GM23338 (cell line): ENCODE measurements around the gene MPP2. TPM values are rescaled to one million over a fixed set of nuclear protein-coding genes. Genes with fewer than 3 reads are reported as not detected.

ENCODE experiments used
- ETS1 ChIP-seq: IDR thresholded peaks from 2 replicates; pipeline ENCODE4 v1.6.1; 2016; ENCODE audit warnings: antibody characterized with exemption
- EZH2 ChIP-seq: fragments of 200-600 bp; sonication (generic); IDR thresholded peaks from one replicate; pipeline ENCODE4 v1.8.0; 2017; ENCODE audit warnings: antibody characterized with exemption, mild to moderate bottlenecking, low read depth; ENCODE audit not compliant: unreplicated experiment
- JUNB ChIP-seq: IDR thresholded peaks from one replicate; pipeline ENCODE4 v1.6.1; 2016; ENCODE audit warnings: antibody characterized with exemption; ENCODE audit not compliant: unreplicated experiment
- REST ChIP-seq: IDR thresholded peaks from one replicate; pipeline ENCODE4 v1.6.1; 2018; ENCODE audit warnings: antibody characterized with exemption; ENCODE audit not compliant: unreplicated experiment
- STAT1 ChIP-seq: IDR thresholded peaks from one replicate; pipeline ENCODE4 v1.6.1; 2016; ENCODE audit warnings: antibody characterized with exemption; ENCODE audit not compliant: unreplicated experiment
- ZNF462 ChIP-seq: fragments of 250-450 bp; sonication (Bioruptor Pico); IDR thresholded peaks from 2 replicates; pipeline ENCODE4 v1.5.0; 2020; ENCODE audit warnings: mild to moderate bottlenecking, moderate library complexity
- polyA plus RNA-seq: library from polyadenylated mRNA; unstranded; fragments of >200 nt; fragmentation: Nextera tagmentation; extraction: Ambion mirVana; gene quantifications from 2 replicates; pipeline ENCODE4 v1.2.1, GENCODE V29; 2016
- total RNA-seq: library from RNA; depleted of rRNA; stranded (reverse); fragments of >200 nt; shearing (Covaris generic); gene quantifications from 2 replicates; pipeline ENCODE4 v1.2.3, GENCODE V29; 2014

MPP2 gene
- total and polyA plus RNA-seq, 2 experiments from 2014 or later: 7.8 to 20.7 TPM

GRCh38 chr17:43924558-43924957 lies 17.2 kb upstream of the MPP2 start (continued):
- no peak for TF ChIP-seq ZNF462 (CRISPR knock-in tag)
- TF ChIP-seq EZH2: no peak
- no peak for TF ChIP-seq STAT1
- no peak for TF ChIP-seq ETS1
- no peak for TF ChIP-seq REST
- no peak for TF ChIP-seq JUNB
